HG03442 (cell line): ENCODE results near the gene POLR3B.
"Not testable (repeated sequence)": the region's sequence is repeated elsewhere in the genome, so short reads cannot be mapped to it uniquely, and the experiment has no call there.

Source experiments
- ATAC-seq: cut with Tn5 transposase; IDR thresholded peaks from one replicate; pipeline ENCODE4 v1.9.1; 2021; ENCODE audit warnings: mild to moderate bottlenecking, moderate library complexity; ENCODE audit not compliant: unreplicated experiment

The POLR3B gene

GRCh38 chr12:106455111-106455510 lies 97.6 kb downstream of the POLR3B start:
- ATAC-seq = peak; percentile 73

GRCh38 chr12:106459124-106459523 lies 101.6 kb downstream of the POLR3B start:
- no peak for ATAC-seq

- no peak for ATAC-seq
These were observed 102.0 kb downstream of the POLR3B start for GRCh38 chr12:106459534-106459933.

- ATAC-seq = no peak
These were observed 104.2 kb downstream of the POLR3B start for GRCh38 chr12:106461730-106462129.

GRCh38 chr12:106465605-106466004 lies 108.1 kb downstream of the POLR3B start:
- ATAC-seq = not testable (repeated sequence)

GRCh38 chr12:106475662-106476061 lies 118.1 kb downstream of the POLR3B start:
- not testable (repeated sequence) for ATAC-seq

- not testable (repeated sequence) for ATAC-seq
These were observed 120.1 kb downstream of the POLR3B start for GRCh38 chr12:106477627-106478026.

GRCh38 chr12:106480251-106480650 lies 122.7 kb downstream of the POLR3B start:
- ATAC-seq = no peak

- ATAC-seq = no peak
These were observed 123.7 kb downstream of the POLR3B start for GRCh38 chr12:106481246-106481645.

- no peak for ATAC-seq
These were observed 130.1 kb downstream of the POLR3B start for GRCh38 chr12:106487664-106488063.

GRCh38 chr12:106488884-106489283 lies 131.3 kb downstream of the POLR3B start:
- no peak for ATAC-seq

- no peak for ATAC-seq
These were observed 132.7 kb downstream of the POLR3B start for GRCh38 chr12:106490264-106490663.

- ATAC-seq = no peak
These were observed 135.3 kb downstream of the POLR3B start for GRCh38 chr12:106492857-106493256.

GRCh38 chr12:106493531-106493930 lies 136.0 kb downstream of the POLR3B start:
- ATAC-seq = no peak

GRCh38 chr12:106495354-106495965 lies 137.9 kb downstream of the POLR3B start:
- no peak for ATAC-seq

GRCh38 chr12:106498056-106498455 lies 140.5 kb downstream of the POLR3B start:
- ATAC-seq = no peak

GRCh38 chr12:106499628-106500027 lies 142.1 kb downstream of the POLR3B start:
- ATAC-seq = no peak

- ATAC-seq = no peak
These were observed 149.1 kb downstream of the POLR3B start for GRCh38 chr12:106506691-106507090.

- ATAC-seq = no peak
These were observed 151.4 kb downstream of the POLR3B start for GRCh38 chr12:106508966-106509365.

GRCh38 chr12:106511365-106511764 lies 153.8 kb downstream of the POLR3B start:
- ATAC-seq = no peak

- ATAC-seq = no peak
These were observed 159.8 kb downstream of the POLR3B start for GRCh38 chr12:106517314-106517713.

- ATAC-seq = no peak
These were observed 162.1 kb downstream of the POLR3B start for GRCh38 chr12:106519607-106520021.

- no peak for ATAC-seq
These were observed 164.4 kb downstream of the POLR3B start for GRCh38 chr12:106521901-106522300.
